ENCODE data around the gene SSU72. TPM values are rescaled to one million over a fixed set of nuclear protein-coding genes. Genes with fewer than 3 reads are reported as not detected.

The SSU72 gene
- total and polyA plus RNA-seq, 2 donors (not counting 3 experiments of a cell fraction or from before 2014, with no cell fraction given): 85.9 to 129 TPM

DNA sequence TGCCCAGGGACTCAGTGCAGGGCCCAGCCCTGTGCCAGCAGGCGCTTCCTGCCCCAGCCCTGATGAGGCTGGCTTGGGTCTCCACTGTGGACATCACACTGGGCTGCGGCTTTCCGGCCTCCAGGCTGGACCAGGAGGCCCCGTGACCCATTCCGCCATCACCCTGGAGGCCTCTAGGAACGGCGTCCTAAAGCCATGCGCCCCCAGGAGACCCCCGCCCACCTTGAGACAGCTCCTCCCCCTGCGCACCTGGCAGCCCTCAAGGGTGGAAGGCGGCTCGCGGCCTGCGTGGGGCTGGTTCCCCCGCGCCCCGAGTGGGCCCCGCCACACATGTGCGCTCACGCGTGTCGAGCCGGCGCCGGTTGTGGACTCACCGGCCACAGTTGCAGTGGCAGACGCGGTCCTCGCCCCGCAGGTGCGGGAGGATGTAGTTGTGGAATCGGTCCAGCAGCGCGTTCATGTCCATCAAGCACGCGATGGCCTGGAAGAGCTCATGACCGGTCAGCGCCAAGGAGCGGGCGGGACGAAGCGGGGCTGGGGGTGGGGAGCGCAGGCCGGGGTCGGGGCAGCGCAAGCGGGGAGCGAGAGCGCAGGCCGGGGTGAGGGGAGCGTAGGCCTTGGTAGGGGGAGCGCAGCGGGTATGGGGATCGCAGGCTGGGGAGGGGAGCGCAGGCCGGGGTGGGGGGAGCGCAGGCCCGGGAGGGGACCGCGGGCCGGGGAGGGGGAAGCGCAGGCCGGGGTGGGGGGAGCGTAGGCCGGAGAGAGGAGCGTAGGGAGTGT is 35.2 kb downstream of the SSU72 start:
- Histone ChIP-seq H3K9ac (replicated peaks; ENCODE audit: extremely low read depth, insufficient read depth, low read length) (no peak overlapping the region), H3K4me3 (replicated peaks in 1 of 3; ENCODE audit: insufficient read depth in 1 of 3, low read depth in 1 of 3, low read length in 3 of 3) (peak overlapping the region; percentile 32 to 60 (median 44)), H3K4me2 (ENCODE audit: insufficient read depth, low read length) (peak overlapping the region; percentile 63), H3K27ac (ENCODE audit: insufficient read depth, low read depth, low read length) (no peak overlapping the region), H3K36me3 (ENCODE audit: control insufficient read depth in 2 of 2, extremely low read depth in 1 of 2, insufficient read depth in 2 of 2, low read length in 2 of 2) (peaks cover 0 to 10% of the 10 kb centered on the region in 2 experiments), H4K20me1 (replicated peaks; ENCODE audit: control insufficient read depth, extremely low read depth, insufficient read depth, low read length) (no peaks in the 10 kb centered on the region), H2AFZ (ENCODE audit: low read depth, low read length) (peak overlapping the region; percentile 58), H3K27me3 (ENCODE audit: control insufficient read depth in 2 of 2, insufficient read depth in 2 of 2, low read length in 2 of 2) (no peaks in the 10 kb centered on the region), H3K9me1 (replicated peaks; ENCODE audit: control insufficient read depth, extremely low read depth, insufficient read depth, low read length) (no peaks in the 10 kb centered on the region), H3K4me1 (ENCODE audit: control insufficient read depth, extremely low read depth, insufficient read depth, low read length) (peaks cover 14% of the 10 kb centered on the region), H3K9me3 (replicated peaks; ENCODE audit: control insufficient read depth, insufficient read depth, low read length) (no peaks in the 10 kb centered on the region), H3K79me2 (ENCODE audit: control insufficient read depth, insufficient read depth, low read length) (peaks cover 7% of the 10 kb centered on the region)
- DNase-seq (ENCODE audit: low read depth, low spot score): peak; percentile 39
- POLR2A ChIA-PET: no interaction called here
- peak; percentile 56 for FAIRE-seq
- BruUV-seq (replicated peaks): no TSS peak
- intact Hi-C loops (cut with micrococcal nuclease): no loop called here
- dilution Hi-C loops (cut with MboI; ENCODE audit: extremely low pct_ligation_motif_present, low sequenced_read_pairs): no loop called here
- TF ChIP-seq POLR2A (IDR thresholded peaks at IDR 0.05; ENCODE audit: low read depth, low read length) (no peak), JUN (IDR thresholded peaks at IDR 0.05; ENCODE audit: borderline replicate concordance, insufficient read depth, insufficient read length, low read depth) (no peak)
- CTCF ChIA-PET: no interaction called here

- H3K27me3 ChIP-seq (ENCODE audit: control insufficient read depth in 2 of 2, insufficient read depth in 2 of 2, low read length in 2 of 2): no peaks in the 10 kb centered on the region
- no peak overlapping the region for H2AFZ ChIP-seq (ENCODE audit: low read depth, low read length)
- peak overlapping the region in 2 of 3 experiments; percentile 44 to 60 for H3K4me3 ChIP-seq (replicated peaks in 1 of 3; ENCODE audit: insufficient read depth in 1 of 3, low read depth in 1 of 3, low read length in 3 of 3)
- intact Hi-C loops (cut with micrococcal nuclease) (no loop called here), dilution Hi-C loops (cut with MboI; ENCODE audit: extremely low pct_ligation_motif_present, low sequenced_read_pairs) (no loop called here)
- BruUV-seq (replicated peaks): no TSS peak
- H3K9me3 ChIP-seq (replicated peaks; ENCODE audit: control insufficient read depth, insufficient read depth, low read length): no peaks in the 10 kb centered on the region
- DNase-seq (ENCODE audit: low read depth, low spot score) (no peak), FAIRE-seq (no peak)
- H3K36me3 ChIP-seq (ENCODE audit: control insufficient read depth in 2 of 2, extremely low read depth in 1 of 2, insufficient read depth in 2 of 2, low read length in 2 of 2): peaks cover 0 to 10% of the 10 kb centered on the region in 2 experiments
- H3K27ac ChIP-seq (ENCODE audit: insufficient read depth, low read depth, low read length): no peak overlapping the region
- H4K20me1 ChIP-seq (replicated peaks; ENCODE audit: control insufficient read depth, extremely low read depth, insufficient read depth, low read length): no peaks in the 10 kb centered on the region
- H3K9me1 ChIP-seq (replicated peaks; ENCODE audit: control insufficient read depth, extremely low read depth, insufficient read depth, low read length): no peaks in the 10 kb centered on the region
- H3K4me2 ChIP-seq (ENCODE audit: insufficient read depth, low read length): peak overlapping the region; percentile 63
- CTCF ChIA-PET: no interaction called here
- H3K9ac ChIP-seq (replicated peaks; ENCODE audit: extremely low read depth, insufficient read depth, low read length): no peak overlapping the region
- POLR2A ChIA-PET: no interaction called here
- H3K4me1 ChIP-seq (ENCODE audit: control insufficient read depth, extremely low read depth, insufficient read depth, low read length): peaks cover 14% of the 10 kb centered on the region
- TF ChIP-seq POLR2AphosphoS5 (IDR thresholded peaks at IDR 0.05; ENCODE audit: insufficient read depth, low read depth, low read length) (no peak), FOS (IDR thresholded peaks at IDR 0.05; ENCODE audit: borderline replicate concordance, insufficient read depth, low read length) (no peak), GATA2 (IDR thresholded peaks at IDR 0.05; ENCODE audit: insufficient read depth, insufficient read length, low read depth, low read length) (no peak), MYC (IDR thresholded peaks at IDR 0.05; ENCODE audit: low read depth, low read length) (no peak), EZH2 (IDR thresholded peaks at IDR 0.05; ENCODE audit: borderline replicate concordance, low read depth, low read length, severe bottlenecking) (no peak)
- peaks cover 7% of the 10 kb centered on the region for H3K79me2 ChIP-seq (ENCODE audit: control insufficient read depth, insufficient read depth, low read length)
Observed at GRCh38 chr1:1538989-1539309, 35.7 kb downstream of the SSU72 start.
